CD4-positive, alpha-beta T cell (primary cell): ENCODE measurements around the gene SFXN3. TPM values are rescaled to one million over a fixed set of nuclear protein-coding genes. Genes with fewer than 3 reads are reported as not detected.

Experiments
- ATAC-seq: fragments of 200-7000 bp; cut with Tn5 transposase; one replicate; pipeline ENCODE4 v1.10.0; 2022; ENCODE audit warnings: mild to moderate bottlenecking; ENCODE audit not compliant: poor library complexity
- CTCF ChIA-PET: fragments of 350-600 bp; sonication (Branson Sonifier 250); formaldehyde crosslinking; loops from one replicate; lab custom pipeline; 2021; ENCODE audit warnings: antibody characterized with exemption, inconsistent platforms; lab: Charles Lee
- POLR2A ChIA-PET: fragments of 350-600 bp; sonication (Branson Sonifier 250); formaldehyde crosslinking; loops from one replicate; lab custom pipeline; 2021; ENCODE audit warnings: antibody characterized with exemption, inconsistent platforms; lab: Charles Lee
- DNase-seq, 14 experiments: peaks; one replicate each; pipeline ENCODE4 v3.0.0-alpha.2; 2013 to 2020; ENCODE audit warnings: mixed read lengths in 2 of 14
- H3K27ac ChIP-seq, 2 donors: one replicate each; pipeline versions ENCODE4 v1.5.1 to v1.7.0; 2013; ENCODE audit warnings: low read length in 2 of 2, low read depth in 1 of 2, mild to moderate bottlenecking in 1 of 2
- H3K27me3 ChIP-seq, 2 experiments: 1 replicate in 1 of 2; 2 replicates in 1 of 2; pipeline versions ENCODE4 v1.6.1 to v1.7.0; 2013; ENCODE audit warnings: low read length in 2 of 2, control low read depth in 1 of 2, mild to moderate bottlenecking in 1 of 2, moderate library complexity in 1 of 2; ENCODE audit not compliant: insufficient read depth in 2 of 2, control insufficient read depth in 1 of 2
- H3K36me3 ChIP-seq: one replicate; pipeline ENCODE4 v1.6.1; 2013; ENCODE audit warnings: low read length, control low read depth; ENCODE audit not compliant: insufficient read depth
- H3K4me1 ChIP-seq: one replicate; pipeline ENCODE4 v1.6.1; 2013; ENCODE audit warnings: low read length, control low read depth; ENCODE audit not compliant: insufficient read depth
- H3K4me3 ChIP-seq: one replicate; pipeline ENCODE4 v1.5.1; 2013; ENCODE audit warnings: mild to moderate bottlenecking, low read length, moderate library complexity
- H3K9me3 ChIP-seq, 2 experiments: 1 replicate in 1 of 2; 2 replicates in 1 of 2; pipeline versions ENCODE4 v1.6.1 to v1.7.0; 2013; ENCODE audit warnings: low read length in 2 of 2, mild to moderate bottlenecking in 2 of 2, control low read depth in 1 of 2, moderate library complexity in 1 of 2; ENCODE audit not compliant: control insufficient read depth in 1 of 2, insufficient read depth in 1 of 2
- H3K27ac Mint-ChIP-seq: one replicate; pipeline ENCODE4 v1.8.0; 2020; ENCODE audit warnings: mixed read lengths
- H3K27me3 Mint-ChIP-seq: one replicate; pipeline ENCODE4 v1.8.0; 2021; ENCODE audit warnings: mixed read lengths
- H3K36me3 Mint-ChIP-seq: one replicate; pipeline ENCODE4 v1.8.0; 2021; ENCODE audit warnings: low read depth, mixed read lengths
- H3K4me1 Mint-ChIP-seq: one replicate; pipeline ENCODE4 v1.8.0; 2021; ENCODE audit warnings: low read depth, mixed read lengths
- H3K4me3 Mint-ChIP-seq: one replicate; pipeline ENCODE4 v1.8.0; 2020; ENCODE audit warnings: mild to moderate bottlenecking, mixed read lengths
- H3K9me3 Mint-ChIP-seq: one replicate; pipeline ENCODE4 v1.8.0; 2020; ENCODE audit warnings: mixed read lengths
- intact Hi-C, 2 experiments: fragments of 100-400 bp; cut with DNase I in 1 of 2; cut with micrococcal nuclease in 1 of 2; formaldehyde crosslinking; loops; one replicate each; pipeline versions ENCODE4 v1.15.1 to v1.9.0; 2023 to 2025; cut with DNase I, micrococcal nuclease
- polyA plus RNA-seq, 2 donors: library from polyadenylated mRNA; unstranded; fragments of 120-200 nt; gene quantifications; one replicate each; pipeline ENCODE4 v1.2.1, GENCODE V29; 2013
- total RNA-seq, 174 experiments: library from RNA in 2 of 174; stranded (reverse) in 2 of 174; gene quantifications; one replicate each; pipeline ENCODE4 v1.2.3 and lab custom pipeline; 2021 to 2026
- TF ChIP-seq, protein P1 (sequence below): fragments of 200-600 bp; IDR thresholded peaks from one replicate; pipeline ENCODE4 v1.8.0; 2022; ENCODE audit warnings: antibody characterized with exemption, mild to moderate bottlenecking

The SFXN3 gene, protein sequence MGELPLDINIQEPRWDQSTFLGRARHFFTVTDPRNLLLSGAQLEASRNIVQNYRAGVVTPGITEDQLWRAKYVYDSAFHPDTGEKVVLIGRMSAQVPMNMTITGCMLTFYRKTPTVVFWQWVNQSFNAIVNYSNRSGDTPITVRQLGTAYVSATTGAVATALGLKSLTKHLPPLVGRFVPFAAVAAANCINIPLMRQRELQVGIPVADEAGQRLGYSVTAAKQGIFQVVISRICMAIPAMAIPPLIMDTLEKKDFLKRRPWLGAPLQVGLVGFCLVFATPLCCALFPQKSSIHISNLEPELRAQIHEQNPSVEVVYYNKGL
- total RNA-seq (10 to 100 TPM; 43.2 to 48.3 TPM), total RNA-seq (lab: John Stamatoyannopoulos, UW) (6.2 to 215 (median 89.9) reads per million in 172 experiments)
- polyA plus RNA-seq (2013, experiment 1 of 2), result 30.8 TPM
- 35.4 TPM for polyA plus RNA-seq (2013, experiment 2 of 2)

- H3K4me1 ChIP-seq, result peaks cover 38% of the 10 kb centered on the region
- DNase-seq, result peak; percentile 94 to 98 (median 97)
- H3K27ac ChIP-seq, result peak within 1 kb of the TSS; percentile 93 to 97
- ChIA-PET CTCF (interaction anchor here (0.9 to 3.5 kb wide), 13 partner anchors 10 to 496 kb away, joined by 3 to 28 read pairs (median 5); partner anchors contain the start of genes HIF1AN and LZTS2), POLR2A (interaction anchor here (0.9 to 3.2 kb wide), 7 partner anchors 10 to 119 kb away, joined by 3 to 48 read pairs (median 4); partner anchors contain the start of genes KAZALD1 and LZTS2)
- H3K36me3 ChIP-seq, result peaks cover 19% of the 10 kb centered on the region
- Mint-ChIP-seq H3K4me1 (peaks cover 19% of the 10 kb centered on the region), H3K36me3 (peaks cover 29% of the 10 kb centered on the region), H3K27me3 (no peaks in the 10 kb centered on the region), H3K27ac (peak within 1 kb of the TSS; percentile 97), H3K9me3 (no peaks in the 10 kb centered on the region), H3K4me3 (peak within 1 kb of the TSS; percentile 95)
- H3K9me3 ChIP-seq, result no peaks in the 10 kb centered on the region
- H3K27me3 ChIP-seq, result no peaks in the 10 kb centered on the region
- intact Hi-C loops, result loop anchor here (1.0 to 5.0 kb wide), 2 partner anchors 33 to 36 kb away; no protein-coding TSS in a partner anchor
- H3K4me3 ChIP-seq, result peak within 1 kb of the TSS; percentile 99
- TF ChIP-seq, protein P1, sequence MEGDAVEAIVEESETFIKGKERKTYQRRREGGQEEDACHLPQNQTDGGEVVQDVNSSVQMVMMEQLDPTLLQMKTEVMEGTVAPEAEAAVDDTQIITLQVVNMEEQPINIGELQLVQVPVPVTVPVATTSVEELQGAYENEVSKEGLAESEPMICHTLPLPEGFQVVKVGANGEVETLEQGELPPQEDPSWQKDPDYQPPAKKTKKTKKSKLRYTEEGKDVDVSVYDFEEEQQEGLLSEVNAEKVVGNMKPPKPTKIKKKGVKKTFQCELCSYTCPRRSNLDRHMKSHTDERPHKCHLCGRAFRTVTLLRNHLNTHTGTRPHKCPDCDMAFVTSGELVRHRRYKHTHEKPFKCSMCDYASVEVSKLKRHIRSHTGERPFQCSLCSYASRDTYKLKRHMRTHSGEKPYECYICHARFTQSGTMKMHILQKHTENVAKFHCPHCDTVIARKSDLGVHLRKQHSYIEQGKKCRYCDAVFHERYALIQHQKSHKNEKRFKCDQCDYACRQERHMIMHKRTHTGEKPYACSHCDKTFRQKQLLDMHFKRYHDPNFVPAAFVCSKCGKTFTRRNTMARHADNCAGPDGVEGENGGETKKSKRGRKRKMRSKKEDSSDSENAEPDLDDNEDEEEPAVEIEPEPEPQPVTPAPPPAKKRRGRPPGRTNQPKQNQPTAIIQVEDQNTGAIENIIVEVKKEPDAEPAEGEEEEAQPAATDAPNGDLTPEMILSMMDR, result no peak
- peak; percentile 76 for ATAC-seq
Observed at GRCh38 chr10:101031128-101031795, at the start of gene SFXN3, which contains the start of gene PDZD7. TSS of gene SFXN3 (plus strand) at chr10:101031234. CDS start at chr10:101034695, 3,461 bp downstream. TSS of gene PDZD7 (minus strand) at chr10:101031129. CDS start at chr10:101030219, 910 bp downstream.

- no peaks in the 10 kb centered on the region for H3K9me3 ChIP-seq
- peak overlapping the region; percentile 63 for H3K4me3 Mint-ChIP-seq
- no peaks in the 10 kb centered on the region for H3K27me3 Mint-ChIP-seq
- no peak overlapping the region for H3K4me3 ChIP-seq
- intact Hi-C loops, result no loop called here
- ATAC-seq, result no peak
- DNase-seq, result peak in 2 of 14 experiments; percentile 13 to 30
- TF ChIP-seq, protein P1, result no peak
- ChIA-PET CTCF (no interaction called here), POLR2A (interaction anchor here (0.7 kb wide), 1 partner anchor 29 kb away, joined by 3 read pairs; no protein-coding TSS in a partner anchor)
- no peak overlapping the region for H3K27ac Mint-ChIP-seq
- H3K27me3 ChIP-seq, result no peaks in the 10 kb centered on the region
- H3K36me3 ChIP-seq, result peaks cover 42% of the 10 kb centered on the region
- no peaks in the 10 kb centered on the region for H3K9me3 Mint-ChIP-seq
- peaks cover 72% of the 10 kb centered on the region for H3K36me3 Mint-ChIP-seq
- peaks cover 17% of the 10 kb centered on the region for H3K4me1 Mint-ChIP-seq
- peaks cover 19% of the 10 kb centered on the region for H3K4me1 ChIP-seq
- H3K27ac ChIP-seq, result no peak overlapping the region
Observed at GRCh38 chr10:100982916-100983830, 47.9 kb upstream of the SFXN3 start.
